Stimulated activated CD4-positive, alpha-beta T cell treated with anti-CD3 and anti-CD28 coated beads, Interleukin-15, amount 100 ng/mL, for 48 hours (primary cell): ENCODE data around the gene REC114.
"Not testable (repeated sequence)": the region's sequence is repeated elsewhere in the genome, so short reads cannot be mapped to it uniquely, and the experiment has no call there.

Source experiments
- DNase-seq, 2 donors: peaks; one replicate each; pipeline ENCODE4 v3.0.0-alpha.2; 2020; ENCODE audit warnings: low read depth in 2 of 2

The REC114 gene

DNA sequence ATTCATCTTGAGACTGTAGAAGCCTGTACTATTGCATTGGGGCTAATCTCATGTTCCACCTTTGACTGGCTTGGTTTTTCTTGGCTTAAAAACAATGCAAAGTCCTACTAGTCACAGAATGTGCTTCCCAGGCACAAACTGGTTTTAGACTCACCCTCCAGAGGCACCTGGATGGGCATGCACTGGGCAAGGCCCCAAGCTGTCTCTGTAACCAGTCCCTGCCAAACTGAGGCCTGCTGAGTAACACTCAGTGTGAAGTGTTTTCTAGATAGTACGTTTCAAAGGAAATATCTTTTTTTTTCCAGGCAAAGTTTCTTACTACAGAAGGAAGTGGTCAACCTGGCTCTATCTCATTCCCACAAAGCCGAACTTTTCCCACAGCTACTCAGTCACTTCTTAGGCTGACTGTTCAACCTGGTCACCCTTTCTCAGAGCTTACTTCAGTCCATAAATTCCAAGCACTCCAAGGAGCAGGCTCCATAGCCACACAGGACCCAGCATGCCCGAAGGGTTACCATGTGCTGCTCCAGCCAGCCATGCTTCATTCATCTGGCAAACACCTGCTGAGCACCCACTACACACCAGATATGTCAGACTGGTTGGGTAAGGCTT lies 132.8 kb downstream of the REC114 start:
- no peak for DNase-seq

DNA sequence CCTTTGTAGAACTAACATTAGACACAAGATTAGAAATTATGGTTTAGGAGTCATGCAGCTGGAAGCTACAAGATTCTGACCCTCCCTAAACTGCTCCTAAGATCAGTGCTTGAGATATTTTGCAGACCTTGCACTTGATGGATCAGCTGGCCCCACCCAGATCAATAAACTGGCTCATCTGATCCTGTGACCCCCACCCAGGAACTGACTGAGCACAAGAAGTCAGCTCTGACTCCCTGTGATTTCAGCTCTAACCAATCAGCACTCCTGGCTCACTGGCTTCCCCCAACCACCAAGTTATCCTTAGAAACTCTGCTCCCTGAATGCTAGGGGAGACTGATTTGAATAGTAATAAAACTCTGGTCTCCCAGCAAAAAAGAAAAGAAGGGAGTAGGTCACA lies 134.6 kb downstream of the REC114 start:
- not testable (repeated sequence) for DNase-seq

GRCh38 chr15:73578026-73578425 lies 135.1 kb downstream of the REC114 start:
- DNase-seq = no peak

- no peak for DNase-seq
Measured at GRCh38 chr15:73582851-73583379, 140.0 kb downstream of the REC114 start.

DNA sequence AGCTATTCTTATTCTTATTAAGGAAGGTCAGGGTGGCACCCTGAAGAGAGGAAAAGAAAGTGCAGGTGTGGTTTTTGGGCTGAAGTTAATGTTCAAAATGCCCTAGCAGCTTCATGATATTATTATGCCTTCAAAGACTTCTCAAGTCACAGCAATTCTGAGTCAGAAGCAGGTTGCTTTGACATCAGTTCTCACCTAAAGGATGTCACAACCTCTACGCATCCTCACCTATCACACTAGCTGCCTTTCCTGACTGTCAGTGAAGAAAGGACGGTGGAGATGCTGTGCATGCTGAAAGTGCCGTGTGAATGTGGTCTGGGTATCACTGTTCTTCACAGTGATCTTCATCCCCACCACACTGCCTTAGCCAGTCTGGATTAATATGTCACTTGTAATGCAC lies 140.6 kb downstream of the REC114 start:
- no peak for DNase-seq

DNA sequence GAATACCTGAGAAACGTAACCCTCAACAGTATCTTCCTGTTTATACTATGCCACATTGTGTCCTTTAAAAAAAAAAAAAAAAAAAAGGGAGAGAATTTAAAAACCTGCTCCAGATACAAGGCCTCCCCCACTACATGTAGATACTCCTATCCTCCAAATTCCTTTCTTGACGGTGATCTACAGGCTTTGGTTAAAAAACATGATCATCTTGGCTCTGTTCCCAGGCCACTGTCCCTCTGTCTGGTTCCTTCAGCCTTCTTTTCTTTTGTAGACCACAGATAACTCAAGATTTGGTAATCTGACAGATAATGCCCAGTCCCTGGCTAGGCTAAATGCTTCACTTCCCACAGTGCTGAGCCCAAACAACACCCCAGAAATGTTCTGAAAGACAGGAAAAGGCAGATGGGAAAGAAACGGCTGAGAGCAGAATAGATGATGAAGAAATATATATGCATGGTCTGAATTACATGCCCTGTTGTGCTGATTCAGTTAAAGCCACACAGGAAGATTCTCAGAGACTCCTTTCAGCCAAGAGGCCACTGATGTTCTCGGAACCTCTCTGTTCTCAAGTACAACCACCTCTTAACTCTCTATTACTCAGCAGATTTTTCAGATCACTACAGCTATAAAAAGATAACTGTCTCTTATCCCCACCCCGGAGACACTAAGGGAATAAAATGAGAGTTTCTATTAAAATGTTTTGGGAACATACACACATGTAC lies 141.9 kb downstream of the REC114 start:
- no peak for DNase-seq

GRCh38 chr15:73585871-73586654 lies 143.1 kb downstream of the REC114 start:
- no peak for DNase-seq

DNA sequence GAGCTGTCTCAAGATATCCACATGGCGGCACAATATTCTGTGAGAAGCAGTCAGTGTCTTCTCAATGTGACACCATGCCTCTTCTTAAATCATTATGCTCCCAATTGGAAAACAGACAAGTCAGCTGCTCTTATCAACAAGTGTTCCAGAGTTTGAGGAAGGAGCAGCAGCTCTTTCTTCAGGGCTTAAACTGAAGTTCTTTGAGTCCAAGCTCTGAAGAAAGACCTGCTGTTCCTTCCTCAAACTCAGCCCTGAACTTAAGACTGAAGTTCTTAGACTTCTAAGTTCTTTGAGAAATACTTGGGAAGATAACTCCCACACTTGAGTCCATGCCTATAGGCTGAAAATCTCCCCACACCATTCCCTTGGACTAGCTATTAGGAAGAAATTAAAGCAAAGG lies 146.8 kb downstream of the REC114 start:
- DNase-seq = no peak

DNA sequence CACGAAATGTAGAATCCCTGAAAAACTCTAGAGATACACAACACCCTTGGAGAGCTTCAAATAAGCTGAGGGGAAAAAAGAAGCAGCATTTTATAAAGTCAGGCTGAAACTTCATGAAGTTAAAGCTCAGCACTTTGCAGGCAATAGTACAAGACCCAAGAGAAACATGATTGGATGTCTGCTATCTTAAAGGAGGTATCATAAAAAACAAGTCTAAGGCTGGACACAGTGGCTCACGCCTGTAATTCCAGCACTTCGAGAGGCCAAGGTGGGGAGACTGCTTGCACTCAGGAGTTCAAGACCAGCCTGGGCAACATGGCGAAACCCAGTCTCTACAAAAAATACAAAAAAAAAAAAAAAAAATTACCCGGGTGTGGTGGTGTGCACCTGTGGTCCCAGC lies 147.3 kb downstream of the REC114 start:
- DNase-seq = no peak

- DNase-seq = no peak
Measured at GRCh38 chr15:73593304-73594074, 150.5 kb downstream of the REC114 start.

- DNase-seq = no peak
Measured at GRCh38 chr15:73594109-73594508, 151.1 kb downstream of the REC114 start.

GRCh38 chr15:73596174-73596573 lies 153.2 kb downstream of the REC114 start:
- no peak for DNase-seq

DNA sequence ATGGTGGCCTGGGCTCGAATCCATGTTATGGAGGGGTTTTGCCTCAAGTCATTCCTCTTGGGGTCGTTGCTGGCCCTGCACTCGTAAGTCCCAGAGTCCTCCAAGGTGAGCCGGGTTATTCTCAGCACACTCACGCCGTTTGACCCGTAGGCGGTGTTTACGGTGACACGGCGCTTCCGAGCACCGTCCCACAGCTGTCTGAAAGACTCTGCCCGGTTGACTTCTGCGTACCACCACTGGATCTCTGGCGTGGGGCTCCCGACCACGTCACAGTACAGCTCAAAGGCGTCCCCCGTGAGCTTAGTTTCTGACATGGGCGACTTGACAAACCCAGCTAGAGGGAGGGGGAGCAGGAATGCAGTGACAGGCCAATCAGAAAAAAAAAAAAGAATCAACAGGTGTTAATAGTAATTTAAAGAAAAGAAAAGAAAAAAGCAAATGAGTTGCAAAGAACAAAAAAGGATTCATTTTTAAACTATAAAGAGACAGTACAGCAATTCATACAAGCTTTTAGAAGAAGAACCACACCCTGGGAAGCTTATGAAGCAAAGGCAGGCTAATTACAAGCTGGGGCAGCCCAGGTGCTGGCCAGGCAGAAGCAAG lies 154.2 kb downstream of the REC114 start:
- no peak for DNase-seq

DNA sequence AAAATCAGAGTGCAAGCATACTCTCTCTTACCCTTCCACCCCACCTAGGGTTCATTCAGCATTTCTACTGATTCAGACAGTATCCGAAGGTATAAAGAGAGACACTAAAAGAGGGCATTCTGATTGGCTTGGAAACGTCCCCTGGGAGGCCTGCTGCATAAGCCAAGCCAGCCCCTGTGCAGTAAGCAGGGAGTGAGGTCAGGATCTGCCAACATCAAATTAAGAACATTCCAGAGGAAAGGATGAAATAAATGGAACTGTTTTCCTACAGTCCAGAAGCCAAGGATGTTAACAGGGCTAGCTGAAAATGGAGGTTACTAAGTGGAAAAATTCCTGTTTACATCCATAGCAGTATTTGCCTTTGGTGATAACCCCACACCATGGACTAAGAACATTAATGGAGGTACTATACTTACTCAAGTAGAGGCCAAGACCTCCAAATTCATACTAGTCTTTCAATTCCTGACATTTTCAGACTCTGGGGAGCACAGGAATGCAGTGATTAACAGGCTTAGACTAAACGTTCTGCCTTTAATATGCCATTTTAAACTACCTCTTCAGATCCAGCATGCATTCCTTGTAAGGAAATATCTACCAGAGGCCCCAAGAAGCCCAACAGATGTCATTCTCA lies 155.7 kb downstream of the REC114 start:
- no peak for DNase-seq

GRCh38 chr15:73599934-73600333 lies 157.0 kb downstream of the REC114 start:
- DNase-seq = no peak

- no peak for DNase-seq
Measured at GRCh38 chr15:73600413-73601335, 157.7 kb downstream of the REC114 start.

DNA sequence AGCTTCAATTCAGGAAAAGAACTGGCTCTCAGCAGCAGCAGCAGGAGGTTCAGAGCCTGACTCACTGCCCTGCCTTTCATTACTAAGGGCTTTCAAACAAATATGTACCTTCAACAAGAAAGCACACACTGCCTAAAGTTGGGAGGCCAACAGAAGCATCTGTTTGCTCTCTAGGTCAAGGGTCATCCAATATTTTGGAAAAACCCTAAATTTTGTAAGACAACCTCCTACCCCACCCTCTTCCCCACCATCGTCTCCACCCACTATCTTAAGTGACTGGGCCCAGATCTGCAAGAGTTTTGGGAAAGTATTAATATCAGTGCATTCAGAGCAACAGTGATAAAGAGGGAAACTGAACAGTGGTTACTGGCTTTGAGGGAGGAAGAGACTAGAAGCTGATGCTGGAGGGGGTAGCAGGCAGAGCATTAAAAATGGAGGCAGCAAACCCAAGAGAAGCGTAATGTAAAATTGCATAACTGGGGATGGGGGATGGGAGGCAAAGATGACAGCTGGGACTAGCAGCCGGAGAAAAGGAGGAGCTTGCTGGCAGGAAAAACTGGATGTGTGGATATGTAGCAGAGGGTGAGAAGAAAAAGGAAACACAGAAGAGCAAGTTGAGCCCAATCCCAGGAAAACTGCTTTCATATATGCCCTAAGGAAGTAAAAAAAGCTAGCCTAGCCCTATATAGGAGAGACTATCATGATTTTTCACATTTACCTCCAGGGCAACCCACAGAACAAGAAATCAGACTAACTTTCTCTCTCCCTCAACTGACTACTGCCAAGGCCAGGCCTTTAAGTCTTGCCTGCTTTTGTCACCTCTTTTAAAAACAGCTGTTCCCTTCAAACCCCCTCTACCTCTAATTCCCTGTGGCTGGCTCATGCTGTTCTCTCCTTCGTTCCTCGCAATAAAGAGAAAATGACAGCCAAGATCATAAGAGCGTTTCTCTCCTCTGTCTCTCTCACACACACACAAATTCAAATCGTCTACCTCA lies 158.8 kb downstream of the REC114 start:
- no peak for DNase-seq

GRCh38 chr15:73602446-73602843 lies 159.5 kb downstream of the REC114 start:
- DNase-seq = no peak

GRCh38 chr15:73602992-73603391 lies 160.0 kb downstream of the REC114 start:
- no peak for DNase-seq
